HG03280 (cell line): Measurements from ENCODE around the gene RPS6KA4.
"Not testable (repeated sequence)": the region's sequence is repeated elsewhere in the genome, so short reads cannot be mapped to it uniquely, and the experiment has no call there.

Source experiments
- ATAC-seq: cut with Tn5 transposase; IDR thresholded peaks from one replicate; pipeline ENCODE4 v1.9.1; 2021; ENCODE audit warnings: mild to moderate bottlenecking, moderate library complexity; ENCODE audit not compliant: unreplicated experiment

The RPS6KA4 gene

GRCh38 chr11:64358907-64359711 is at the start of gene RPS6KA4:
Gene RPS6KA4 (plus strand): TSS chr11:64359162. CDS start chr11:64359236, 74 bp downstream.
- peak; percentile 68 for ATAC-seq

GRCh38 chr11:64312947-64313346 is 46.0 kb upstream of the RPS6KA4 start:
- no peak for ATAC-seq

GRCh38 chr11:64313491-64314145 is 45.3 kb upstream of the RPS6KA4 start:
- ATAC-seq = no peak

- ATAC-seq = no peak
Observed at GRCh38 chr11:64314146-64314804, 44.7 kb upstream of the RPS6KA4 start.

GRCh38 chr11:64314805-64315561 is 44.0 kb upstream of the RPS6KA4 start:
- ATAC-seq = no peak

- ATAC-seq = not testable (repeated sequence)
Observed at GRCh38 chr11:64315667-64316526, 43.1 kb upstream of the RPS6KA4 start.

GRCh38 chr11:64316672-64317324 is 42.2 kb upstream of the RPS6KA4 start:
- ATAC-seq = no peak

GRCh38 chr11:64317325-64317960 is 41.5 kb upstream of the RPS6KA4 start, which contains the start of gene TRMT112:
Gene TRMT112 (minus strand): TSS chr11:64317559. CDS start chr11:64317526, 33 bp downstream.
- peak; percentile 59 for ATAC-seq

GRCh38 chr11:64317961-64318765 is 40.8 kb upstream of the RPS6KA4 start, which contains the start of gene PRDX5:
Gene PRDX5 (plus strand): TSS chr11:64318121. CDS start chr11:64318216, 95 bp downstream.
- peak; percentile 82 for ATAC-seq

- ATAC-seq = no peak
Observed at GRCh38 chr11:64318766-64319761, 39.9 kb upstream of the RPS6KA4 start.

GRCh38 chr11:64320556-64320955 is 38.4 kb upstream of the RPS6KA4 start:
- no peak for ATAC-seq

- ATAC-seq = no peak
Observed at GRCh38 chr11:64321026-64321425, 37.9 kb upstream of the RPS6KA4 start.

GRCh38 chr11:64321533-64321932 is 37.4 kb upstream of the RPS6KA4 start:
- no peak for ATAC-seq

- ATAC-seq = no peak
Observed at GRCh38 chr11:64322925-64323260, 36.1 kb upstream of the RPS6KA4 start.

GRCh38 chr11:64323373-64323772 is 35.6 kb upstream of the RPS6KA4 start:
- ATAC-seq = no peak

- not testable (repeated sequence) for ATAC-seq
Observed at GRCh38 chr11:64323984-64324383, 35.0 kb upstream of the RPS6KA4 start.
